ENCODE results near the gene GREB1.

Gene GREB1

GRCh38 chr2:11540996-11541692 is 7.3 kb downstream of the GREB1 start:
- no peak for FAIRE-seq

- no peak for FAIRE-seq
Measured at GRCh38 chr2:11541693-11542274, 7.9 kb downstream of the GREB1 start.

GRCh38 chr2:11542275-11542819 is 8.5 kb downstream of the GREB1 start:
- FAIRE-seq = no peak

- FAIRE-seq = no peak
Measured at GRCh38 chr2:11543337-11544216, 9.7 kb downstream of the GREB1 start.

GRCh38 chr2:11546072-11546471 is 12.2 kb downstream of the GREB1 start:
- no peak for FAIRE-seq

- no peak for FAIRE-seq
Measured at GRCh38 chr2:11547912-11548497, 14.2 kb downstream of the GREB1 start.

- no peak for FAIRE-seq
Measured at GRCh38 chr2:11550302-11550701, 16.5 kb downstream of the GREB1 start.

- no peak for FAIRE-seq
Measured at GRCh38 chr2:11550901-11551568, 17.2 kb downstream of the GREB1 start.

GRCh38 chr2:11551569-11552259 is 17.9 kb downstream of the GREB1 start:
- no peak for FAIRE-seq

GRCh38 chr2:11552260-11552638 is 18.4 kb downstream of the GREB1 start:
- FAIRE-seq = no peak

- no peak for FAIRE-seq
Measured at GRCh38 chr2:11553661-11554398, 20.0 kb downstream of the GREB1 start.

- no peak for FAIRE-seq
Measured at GRCh38 chr2:11554399-11554716, 20.5 kb downstream of the GREB1 start.

- FAIRE-seq = no peak
Measured at GRCh38 chr2:11556101-11556806, 22.4 kb downstream of the GREB1 start.

- FAIRE-seq = no peak
Measured at GRCh38 chr2:11558214-11558886, 24.5 kb downstream of the GREB1 start.

- no peak for FAIRE-seq
Measured at GRCh38 chr2:11559066-11559785, 25.4 kb downstream of the GREB1 start.

GRCh38 chr2:11559786-11560155 is 25.9 kb downstream of the GREB1 start:
- FAIRE-seq = no peak

GRCh38 chr2:11560806-11561205 is 27.0 kb downstream of the GREB1 start:
- no peak for FAIRE-seq

- no peak for FAIRE-seq
Measured at GRCh38 chr2:11562011-11562410, 28.2 kb downstream of the GREB1 start.

- no peak for FAIRE-seq
Measured at GRCh38 chr2:11562476-11562875, 28.6 kb downstream of the GREB1 start.

All from colon (tissue), 2 donors.